Muscle of back (tissue), 11 donors: ENCODE measurements around the gene ARL5C. TPM values are rescaled to one million over a fixed set of nuclear protein-coding genes. Genes with fewer than 3 reads are reported as not detected.
A peak's percentile ranks its signal among the peaks of the same experiment; 100 is the strongest.

Source experiments
- DNase-seq, 3 donors: peaks; one replicate each; pipeline versions ENCODE4 v3.0.0 to v3.0.0-alpha.2; 2013
- polyA plus RNA-seq, 10 donors: library from polyadenylated mRNA; unstranded; fragments of 120-200 nt; gene quantifications; one replicate each; pipeline ENCODE4 v1.2.1, GENCODE V29; 2013; ENCODE audit not compliant: insufficient read length in 10 of 10

The ARL5C gene
- polyA plus RNA-seq, 10 donors = 0.24 to 0.42 (median 0.33) TPM; not detected in 4

GRCh38 chr17:39194089-39194984 is 28.4 kb upstream of the ARL5C start:
- DNase-seq = peak; percentile 66 to 72 (median 69)

GRCh38 chr17:39193346-39193745 is 27.4 kb upstream of the ARL5C start:
- no peak for DNase-seq

- no peak for DNase-seq
These were observed 26.9 kb upstream of the ARL5C start for GRCh38 chr17:39192901-39193300.

- DNase-seq = peak in 1 of 3 donors; percentile 68
These were observed 26.0 kb upstream of the ARL5C start for GRCh38 chr17:39191750-39192510.

GRCh38 chr17:39187152-39187830 is 21.3 kb upstream of the ARL5C start:
- no peak for DNase-seq

- no peak for DNase-seq
These were observed 20.6 kb upstream of the ARL5C start for GRCh38 chr17:39186481-39187002.

GRCh38 chr17:39183720-39184119 is 17.8 kb upstream of the ARL5C start:
- no peak for DNase-seq

- DNase-seq = no peak
These were observed 17.1 kb upstream of the ARL5C start for GRCh38 chr17:39183045-39183444.

- DNase-seq = no peak
These were observed 15.3 kb upstream of the ARL5C start for GRCh38 chr17:39181303-39181702.

- no peak for DNase-seq
These were observed 12.6 kb upstream of the ARL5C start for GRCh38 chr17:39178536-39178935.

- no peak for DNase-seq
These were observed 11.3 kb upstream of the ARL5C start for GRCh38 chr17:39177256-39177655.

- DNase-seq = no peak
These were observed 9.7 kb upstream of the ARL5C start for GRCh38 chr17:39175695-39176093.

GRCh38 chr17:39174920-39175694 is 9.1 kb upstream of the ARL5C start:
- DNase-seq = peak in 2 of 3 donors; percentile 78 to 83

- no peak for DNase-seq
These were observed 7.7 kb upstream of the ARL5C start for GRCh38 chr17:39173526-39174274.

- DNase-seq = no peak
These were observed 7.1 kb upstream of the ARL5C start for GRCh38 chr17:39173080-39173479.

- DNase-seq = no peak
These were observed 6.0 kb upstream of the ARL5C start for GRCh38 chr17:39171933-39172332.

GRCh38 chr17:39170558-39170957 is 4.6 kb upstream of the ARL5C start:
- DNase-seq = no peak

- no peak for DNase-seq
These were observed 4.1 kb upstream of the ARL5C start for GRCh38 chr17:39170109-39170508.

- no peak for DNase-seq
These were observed 3.6 kb upstream of the ARL5C start for GRCh38 chr17:39169518-39169917.

GRCh38 chr17:39169101-39169500 is 3.1 kb upstream of the ARL5C start:
- no peak for DNase-seq
